Natural killer cell (primary cell): ENCODE results near the gene VSIG8. TPM values are rescaled to one million over a fixed set of nuclear protein-coding genes. Genes with fewer than 3 reads are reported as not detected.
"Not testable (repeated sequence)": the region's sequence is repeated elsewhere in the genome, so short reads cannot be mapped to it uniquely, and the experiment has no call there.

Experiments
- ATAC-seq, 3 donors: fragments of 150-1000 bp in 2 of 3; fragments of 200-7000 bp in 1 of 3; cut with Tn5 transposase; 1 replicate in 1 of 3; 2 replicates in 2 of 3; pipeline ENCODE4 v1.10.0; 2021; ENCODE audit warnings: mild to moderate bottlenecking in 2 of 3, moderate library complexity in 2 of 3
- DNase-seq, 2 donors: peaks; one replicate each; pipeline versions ENCODE4 v3.0.0 to v3.0.0-alpha.2; 2013 to 2021; ENCODE audit warnings: mixed read lengths in 1 of 2
- H3K27ac ChIP-seq: one replicate; pipeline ENCODE4 v1.5.1; 2013; ENCODE audit warnings: mild to moderate bottlenecking, low read length
- H3K27me3 ChIP-seq: one replicate; pipeline ENCODE4 v1.6.1; 2013; ENCODE audit warnings: low read length; ENCODE audit not compliant: control insufficient read depth, insufficient read depth
- H3K36me3 ChIP-seq: one replicate; pipeline ENCODE4 v1.6.1; 2013; ENCODE audit warnings: low read length; ENCODE audit not compliant: control insufficient read depth, insufficient read depth
- H3K4me1 ChIP-seq: one replicate; pipeline ENCODE4 v1.6.1; 2013; ENCODE audit warnings: low read length; ENCODE audit not compliant: control insufficient read depth, insufficient read depth
- H3K4me3 ChIP-seq: one replicate; pipeline ENCODE4 v1.5.1; 2013; ENCODE audit warnings: low read length
- H3K9me3 ChIP-seq: one replicate; pipeline ENCODE4 v1.6.1; 2013; ENCODE audit warnings: low read length; ENCODE audit not compliant: control insufficient read depth, insufficient read depth
- H3K27ac Mint-ChIP-seq, 2 donors: one replicate each; pipeline ENCODE4 v1.8.0; 2022; ENCODE audit warnings: mild to moderate bottlenecking in 2 of 2, mixed read lengths in 2 of 2, moderate library complexity in 1 of 2
- H3K27me3 Mint-ChIP-seq, 2 donors: one replicate each; pipeline ENCODE4 v1.8.0; 2022; ENCODE audit warnings: low read depth in 2 of 2, mixed read lengths in 2 of 2
- H3K36me3 Mint-ChIP-seq: one replicate; pipeline ENCODE4 v1.8.0; 2022; ENCODE audit warnings: mixed read lengths
- H3K4me1 Mint-ChIP-seq, 2 donors: one replicate each; pipeline ENCODE4 v1.8.0; 2022; ENCODE audit warnings: mixed read lengths in 2 of 2
- H3K4me3 Mint-ChIP-seq: one replicate; pipeline ENCODE4 v1.8.0; 2022; ENCODE audit warnings: mild to moderate bottlenecking, moderate library complexity, mixed read lengths
- H3K9me3 Mint-ChIP-seq, 2 donors: one replicate each; pipeline ENCODE4 v1.8.0; 2022; ENCODE audit warnings: mixed read lengths in 2 of 2
- WGBS: methylation state at CpG from one replicate; pipeline ENCODE4 v1.1.7; 2013; ENCODE audit warnings: missing lambda C conversion rate; ENCODE audit not compliant: insufficient coverage; 5-methylcytosine and 5-hydroxymethylcytosine counted together
- intact Hi-C: fragments of 100-400 bp; cut with micrococcal nuclease; formaldehyde crosslinking; loops from one replicate; pipeline ENCODE4 v1.14.2; 2022
- total RNA-seq, 4 donors: library from RNA; stranded (reverse); fragments of 120-200 nt in 1 of 4; gene quantifications; one replicate each; pipeline versions ENCODE4 v1.2.3 to v1.2.4, GENCODE V29; 2013 to 2022
- TF ChIP-seq, protein P1 (sequence below): fragments of 200-600 bp; IDR thresholded peaks from one replicate; pipeline ENCODE4 v1.8.0; 2022; ENCODE audit warnings: antibody characterized with exemption

Gene VSIG8
- total RNA-seq, 3 donors from 2014 or later (not counting 1 experiment from before 2014, with no cell fraction given) = not detected

DNA sequence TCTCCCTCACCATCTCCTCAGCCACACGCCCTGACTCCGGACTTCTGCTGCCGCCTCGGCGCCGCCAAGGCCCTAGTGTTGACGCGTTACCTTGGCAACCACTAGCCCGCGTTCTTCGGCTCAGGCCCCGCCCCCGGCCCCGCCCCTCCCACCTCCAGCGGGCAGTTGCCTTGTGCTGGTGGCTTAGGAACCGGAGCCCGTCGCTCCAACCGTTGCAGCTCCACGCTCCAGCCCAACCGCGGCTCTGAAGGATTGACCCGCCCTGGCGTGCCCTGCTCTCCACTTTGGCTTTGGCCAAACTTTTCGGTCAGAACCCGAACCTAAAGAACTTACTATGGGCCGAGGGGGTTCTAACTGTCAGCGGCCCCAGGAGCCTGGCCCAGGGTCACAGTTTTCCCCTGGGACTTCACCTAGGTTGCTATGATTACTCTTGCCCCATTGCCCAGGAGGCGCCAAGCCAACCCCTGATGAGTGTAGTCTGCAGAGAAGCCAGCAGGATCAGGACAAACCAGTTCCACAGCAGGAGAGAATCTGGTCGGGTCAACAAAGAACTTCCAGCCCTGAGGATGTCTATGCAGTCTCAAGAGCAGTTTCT, 37.7 kb upstream of the VSIG8 start, which contains the start of gene CFAP45:
CFAP45 (minus strand) TSS at position 80 of the 595 bp plus-strand sequence; CDS start at position 13, 67 bp downstream.
- peak; percentile 76 to 88 (median 83) for ATAC-seq
- Histone ChIP-seq H3K27ac (no peak within 1 kb of the TSS), H3K4me1 (peaks cover 21% of the 10 kb centered on the region), H3K4me3 (no peak within 1 kb of the TSS), H3K9me3 (no peaks in the 10 kb centered on the region), H3K27me3 (no peaks in the 10 kb centered on the region), H3K36me3 (no peaks in the 10 kb centered on the region)
- H3K27me3 Mint-ChIP-seq = peaks cover 0 to 5% of the 10 kb centered on the region in 2 donors
- 57% methylated on average over 30 of the region's 30 CpGs for WGBS
- TF ChIP-seq, protein P1, sequence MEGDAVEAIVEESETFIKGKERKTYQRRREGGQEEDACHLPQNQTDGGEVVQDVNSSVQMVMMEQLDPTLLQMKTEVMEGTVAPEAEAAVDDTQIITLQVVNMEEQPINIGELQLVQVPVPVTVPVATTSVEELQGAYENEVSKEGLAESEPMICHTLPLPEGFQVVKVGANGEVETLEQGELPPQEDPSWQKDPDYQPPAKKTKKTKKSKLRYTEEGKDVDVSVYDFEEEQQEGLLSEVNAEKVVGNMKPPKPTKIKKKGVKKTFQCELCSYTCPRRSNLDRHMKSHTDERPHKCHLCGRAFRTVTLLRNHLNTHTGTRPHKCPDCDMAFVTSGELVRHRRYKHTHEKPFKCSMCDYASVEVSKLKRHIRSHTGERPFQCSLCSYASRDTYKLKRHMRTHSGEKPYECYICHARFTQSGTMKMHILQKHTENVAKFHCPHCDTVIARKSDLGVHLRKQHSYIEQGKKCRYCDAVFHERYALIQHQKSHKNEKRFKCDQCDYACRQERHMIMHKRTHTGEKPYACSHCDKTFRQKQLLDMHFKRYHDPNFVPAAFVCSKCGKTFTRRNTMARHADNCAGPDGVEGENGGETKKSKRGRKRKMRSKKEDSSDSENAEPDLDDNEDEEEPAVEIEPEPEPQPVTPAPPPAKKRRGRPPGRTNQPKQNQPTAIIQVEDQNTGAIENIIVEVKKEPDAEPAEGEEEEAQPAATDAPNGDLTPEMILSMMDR = no peak
- H3K4me1 Mint-ChIP-seq = peaks cover 17 to 20% of the 10 kb centered on the region in 2 donors
- H3K9me3 Mint-ChIP-seq = no peaks in the 10 kb centered on the region
- H3K36me3 Mint-ChIP-seq = no peaks in the 10 kb centered on the region
- peak in 1 of 2 donors; percentile 49 for DNase-seq
- H3K27ac Mint-ChIP-seq = peak within 1 kb of the TSS in 1 of 2 donors; percentile 91
- intact Hi-C loops = no loop called here
- H3K4me3 Mint-ChIP-seq = no peak within 1 kb of the TSS

DNA sequence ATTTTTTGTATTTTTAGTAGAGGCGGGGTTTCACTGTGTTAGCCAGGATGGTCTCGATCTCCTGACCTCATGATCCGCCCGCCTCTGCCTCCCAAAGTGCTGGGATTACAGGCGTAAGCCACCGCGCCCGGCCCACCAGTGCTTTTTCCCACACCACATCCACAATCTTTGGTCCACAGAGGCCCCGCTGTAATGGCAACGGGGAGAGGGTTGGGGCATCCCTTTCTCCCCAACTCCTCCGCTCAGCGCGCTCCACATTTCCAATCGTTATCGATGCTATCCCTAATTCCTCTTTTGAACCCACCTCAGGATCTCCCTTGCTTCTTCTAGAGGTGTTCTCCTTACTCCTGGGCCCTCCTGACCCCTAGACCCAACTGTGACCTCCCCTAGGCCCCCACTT, 37.2 kb upstream of the VSIG8 start:
- H3K4me3 Mint-ChIP-seq, ATAC-seq, DNase-seq, H3K9me3 Mint-ChIP-seq, H3K4me3 ChIP-seq, H3K36me3 Mint-ChIP-seq, H3K36me3 ChIP-seq, intact Hi-C loops, H3K27me3 Mint-ChIP-seq, H3K27ac ChIP-seq, H3K9me3 ChIP-seq, H3K27me3 ChIP-seq: not testable (repeated sequence)
- H3K4me1 ChIP-seq = peaks cover 21% of the 10 kb centered on the region
- Mint-ChIP-seq H3K4me1 (peaks cover 17 to 20% of the 10 kb centered on the region in 2 donors), H3K27ac (peak overlapping the region in 1 of 2 donors; percentile 91)
- 92% methylated on average over 14 of the region's 15 CpGs for WGBS

DNA sequence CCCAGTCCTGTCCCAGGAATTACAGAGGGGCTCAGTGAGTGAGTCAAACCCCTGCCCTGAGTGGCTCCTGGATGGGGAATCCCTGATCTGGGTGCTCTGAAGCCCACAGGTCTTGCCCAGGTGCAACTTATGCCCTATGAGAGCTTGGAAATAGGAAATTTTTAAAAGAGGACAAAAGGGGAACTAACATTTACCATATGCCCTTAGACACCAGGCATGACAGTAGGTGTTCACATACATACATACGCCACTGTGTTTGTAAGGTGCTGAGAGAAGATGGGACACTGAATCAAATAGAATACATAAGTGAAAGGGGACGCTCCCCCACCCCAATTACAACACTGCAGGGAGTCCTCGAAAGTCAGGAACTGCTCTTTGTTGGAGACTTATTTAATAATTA, 36.1 kb upstream of the VSIG8 start:
- no peak overlapping the region for H3K4me3 ChIP-seq
- DNase-seq (no peak), ATAC-seq (no peak)
- H3K9me3 Mint-ChIP-seq = no peaks in the 10 kb centered on the region
- H3K4me1 ChIP-seq = peaks cover 21% of the 10 kb centered on the region
- H3K27ac Mint-ChIP-seq = peak overlapping the region in 1 of 2 donors; percentile 77
- H3K4me3 Mint-ChIP-seq = no peak overlapping the region
- H3K27me3 ChIP-seq = no peaks in the 10 kb centered on the region
- intact Hi-C loops = no loop called here
- no peaks in the 10 kb centered on the region for H3K9me3 ChIP-seq
- no CpG with 5 or more reads among the region's 3 CpGs for WGBS
- TF ChIP-seq, protein P1 = no peak
- peaks cover 0 to 5% of the 10 kb centered on the region in 2 donors for H3K27me3 Mint-ChIP-seq
- H3K4me1 Mint-ChIP-seq = peaks cover 17 to 20% of the 10 kb centered on the region in 2 donors
- H3K36me3 Mint-ChIP-seq = no peaks in the 10 kb centered on the region
- H3K36me3 ChIP-seq = no peaks in the 10 kb centered on the region
- no peak overlapping the region for H3K27ac ChIP-seq

DNA sequence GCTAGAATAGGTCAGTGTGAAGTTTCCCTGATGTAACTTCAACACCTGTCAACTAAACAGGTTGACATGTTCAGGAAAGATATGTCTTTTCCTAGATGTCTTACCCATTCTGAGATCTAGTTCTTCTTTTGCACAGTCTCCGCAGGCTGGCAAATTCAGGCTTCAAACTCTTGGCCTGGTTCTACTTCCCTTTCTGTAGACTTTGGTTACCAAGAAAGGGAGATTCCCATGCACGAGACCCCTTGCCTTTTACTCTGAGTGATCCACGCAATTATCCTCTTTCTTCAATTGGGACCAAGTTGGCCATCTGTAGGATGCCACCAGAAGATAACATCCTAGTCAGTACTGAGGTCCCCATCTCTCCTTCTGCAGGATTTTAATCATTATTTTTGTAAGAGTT, 35.5 kb upstream of the VSIG8 start:
- no peaks in the 10 kb centered on the region for H3K36me3 Mint-ChIP-seq
- intact Hi-C loops = no loop called here
- TF ChIP-seq, protein P1 = no peak
- ATAC-seq = no peak
- H3K27ac Mint-ChIP-seq = peak overlapping the region in 1 of 2 donors; percentile 17
- peaks cover 21% of the 10 kb centered on the region for H3K4me1 ChIP-seq
- no peaks in the 10 kb centered on the region for H3K36me3 ChIP-seq
- H3K27ac ChIP-seq = no peak overlapping the region
- H3K27me3 Mint-ChIP-seq = peaks cover 0 to 5% of the 10 kb centered on the region in 2 donors
- no peak overlapping the region for H3K4me3 Mint-ChIP-seq
- H3K4me3 ChIP-seq = no peak overlapping the region
- no peaks in the 10 kb centered on the region for H3K27me3 ChIP-seq
- peaks cover 17 to 20% of the 10 kb centered on the region in 2 donors for H3K4me1 Mint-ChIP-seq
- H3K9me3 Mint-ChIP-seq = no peaks in the 10 kb centered on the region
- DNase-seq = no peak
- WGBS = 58% methylated on average over 2 of the region's 3 CpGs
- H3K9me3 ChIP-seq = no peaks in the 10 kb centered on the region
